HEK293T (cell line): ENCODE data around the gene OR2B6.

Experiments used
- ARNT ChIP-seq: fragments of 450-650 bp; IDR thresholded peaks from 2 replicates; pipeline ENCODE4 v1.6.1; 2017; ENCODE audit warnings: mild to moderate bottlenecking
- CTBP1 ChIP-seq: fragments of 450-650 bp; IDR thresholded peaks from 2 replicates; pipeline ENCODE4 v1.6.1; 2016; ENCODE audit warnings: borderline replicate concordance
- ELF4 ChIP-seq: fragments of 450-650 bp; IDR thresholded peaks from 2 replicates; pipeline ENCODE4 v1.6.1; 2017; ENCODE audit warnings: antibody characterized with exemption
- FOXA1 ChIP-seq: fragments of 450-650 bp; IDR thresholded peaks from 2 replicates; pipeline ENCODE4 v1.6.1; 2016; ENCODE audit warnings: mild to moderate bottlenecking
- FOXK2 ChIP-seq: fragments of 450-650 bp; IDR thresholded peaks from 2 replicates; pipeline ENCODE4 v1.6.1; 2016; ENCODE audit warnings: mild to moderate bottlenecking
- FOXM1 ChIP-seq: fragments of 450-650 bp; IDR thresholded peaks from 2 replicates; pipeline ENCODE4 v1.6.1; 2017; ENCODE audit warnings: mild to moderate bottlenecking, borderline replicate concordance
- HDGF ChIP-seq: fragments of 450-650 bp; IDR thresholded peaks from 2 replicates; pipeline ENCODE4 v1.6.1; 2017; ENCODE audit warnings: antibody characterized with exemption, borderline replicate concordance
- LEF1 ChIP-seq: fragments of 450-650 bp; IDR thresholded peaks from 2 replicates; pipeline ENCODE4 v1.6.1; 2017; ENCODE audit warnings: mild to moderate bottlenecking, borderline replicate concordance
- NFRKB ChIP-seq: fragments of 450-650 bp; IDR thresholded peaks from 2 replicates; pipeline ENCODE4 v1.6.1; 2016; ENCODE audit warnings: mild to moderate bottlenecking, moderate library complexity
- PKNOX1 ChIP-seq: fragments of 450-650 bp; IDR thresholded peaks from 2 replicates; pipeline ENCODE4 v1.6.1; 2016
- SP1 ChIP-seq: fragments of 450-650 bp; IDR thresholded peaks from 2 replicates; pipeline ENCODE4 v1.6.1; 2017
- SUZ12 ChIP-seq: fragments of 450-650 bp; IDR thresholded peaks from 2 replicates; pipeline ENCODE4 v1.6.1; 2016; ENCODE audit warnings: mild to moderate bottlenecking
- TARDBP ChIP-seq: fragments of 450-650 bp; IDR thresholded peaks from 2 replicates; pipeline ENCODE4 v1.6.1; 2016
- ZNF384 ChIP-seq: fragments of 450-650 bp; IDR thresholded peaks from 2 replicates; pipeline ENCODE4 v1.6.1; 2016

- TF ChIP-seq ZNF384 (no peak), SP1 (no peak), FOXK2 (no peak), FOXM1 (no peak), CTBP1 (no peak), SUZ12 (no peak), ELF4 (no peak), PKNOX1 (no peak), LEF1 (no peak), HDGF (no peak), FOXA1 (no peak), TARDBP (no peak), NFRKB (no peak), ARNT (no peak)
These were observed 46.6 kb downstream of the OR2B6 start for GRCh38 chr6:28003661-28004060.
